T47D (cell line): ENCODE data around the gene TOMM40.
"Not testable (repeated sequence)": the region's sequence is repeated elsewhere in the genome, so short reads cannot be mapped to it uniquely, and the experiment has no call there.

ENCODE experiments used
- DNase-seq, 2 experiments: peaks; one replicate each; pipeline versions ENCODE4 v3.0.0 to v3.0.0-alpha.2; 2011 to 2012; ENCODE audit warnings: low read depth in 1 of 2, low spot score in 1 of 2
- JUND ChIP-seq: IDR thresholded peaks from 2 replicates; pipeline ENCODE4 v1.6.1; 2012; ENCODE audit warnings: low read depth
- in situ Hi-C: cut with HindIII; loops from 2 replicates; pipeline ENCODE4 v1.10.0; 2016; ENCODE audit warnings: low sequenced_read_pairs, low pct_unique_long_range_greater_than_20kb

TOMM40 gene

DNA sequence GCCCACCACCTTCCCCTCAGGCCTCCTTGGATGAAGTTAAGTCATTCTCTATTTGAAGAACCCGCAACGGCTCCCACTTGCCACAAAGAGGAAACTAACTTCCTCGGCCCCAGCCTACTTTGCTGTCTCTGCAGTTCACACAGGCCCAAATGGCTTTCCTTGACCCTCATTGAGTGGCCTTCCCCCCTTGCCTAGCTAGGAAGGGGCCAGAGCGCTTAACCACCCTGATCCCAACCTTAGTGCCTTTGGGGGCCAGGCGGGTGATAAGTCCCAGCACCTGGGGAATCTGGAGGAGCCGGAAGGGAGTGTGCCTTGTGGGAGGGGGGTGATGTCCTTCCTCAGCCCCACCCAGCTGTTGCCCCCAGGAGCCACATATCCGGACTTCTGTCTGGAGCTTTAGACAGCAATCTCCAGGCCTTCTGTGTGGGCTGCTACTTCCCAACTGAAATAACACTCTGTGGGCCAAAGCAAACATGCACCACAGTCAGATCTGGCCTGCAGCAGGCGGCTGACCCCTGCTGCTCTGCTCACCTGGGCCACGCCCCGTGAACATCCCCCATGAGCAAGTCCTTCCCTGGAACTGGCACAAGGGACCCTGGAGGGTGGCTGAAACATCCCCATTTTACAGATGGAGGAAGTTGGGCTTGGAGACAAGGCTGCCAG is 34.5 kb upstream of the TOMM40 start:
- no peak for TF ChIP-seq JUND
- DNase-seq, result no peak
- in situ Hi-C loops, result no loop called here

DNA sequence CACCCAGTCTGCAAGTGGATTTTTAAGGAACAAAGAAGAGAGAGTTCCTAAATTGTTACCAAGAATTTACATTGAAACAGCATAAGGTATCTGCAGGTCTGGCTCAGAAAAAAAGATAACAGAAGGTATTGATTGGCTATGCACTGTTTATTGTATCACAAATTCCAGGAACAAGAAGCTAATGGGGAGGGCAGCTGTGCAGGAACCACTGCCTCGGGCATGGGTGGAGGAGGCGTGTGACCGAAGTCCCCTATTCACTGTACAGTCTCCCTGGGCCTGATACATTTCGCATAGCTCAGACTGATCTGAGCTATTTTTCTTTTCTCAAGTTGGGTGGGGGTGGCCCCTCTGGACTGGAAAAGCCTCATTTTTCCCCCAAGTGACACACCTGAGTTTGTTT is 33.2 kb upstream of the TOMM40 start:
- DNase-seq, result no peak
- in situ Hi-C loops, result no loop called here
- no peak for TF ChIP-seq JUND

DNA sequence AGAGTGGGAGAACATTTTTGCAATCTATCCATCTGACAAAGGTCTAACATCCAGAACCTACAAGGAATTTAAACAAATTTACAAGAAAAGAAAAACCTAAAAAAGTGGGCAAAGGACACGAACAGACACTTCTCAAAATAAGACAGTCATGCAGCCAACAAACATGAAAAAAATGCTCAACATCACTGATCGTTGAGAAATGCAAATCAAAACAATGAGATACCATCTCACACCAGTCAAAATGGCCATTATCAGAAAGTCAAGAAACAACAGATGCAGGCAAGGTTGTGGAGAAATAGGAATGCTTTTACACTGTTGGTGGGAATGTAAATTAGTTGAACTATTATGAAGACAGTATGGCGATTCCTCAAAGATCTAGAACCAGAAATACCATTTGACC is 29.5 kb upstream of the TOMM40 start:
- DNase-seq, in situ Hi-C loops: not testable (repeated sequence)

DNA sequence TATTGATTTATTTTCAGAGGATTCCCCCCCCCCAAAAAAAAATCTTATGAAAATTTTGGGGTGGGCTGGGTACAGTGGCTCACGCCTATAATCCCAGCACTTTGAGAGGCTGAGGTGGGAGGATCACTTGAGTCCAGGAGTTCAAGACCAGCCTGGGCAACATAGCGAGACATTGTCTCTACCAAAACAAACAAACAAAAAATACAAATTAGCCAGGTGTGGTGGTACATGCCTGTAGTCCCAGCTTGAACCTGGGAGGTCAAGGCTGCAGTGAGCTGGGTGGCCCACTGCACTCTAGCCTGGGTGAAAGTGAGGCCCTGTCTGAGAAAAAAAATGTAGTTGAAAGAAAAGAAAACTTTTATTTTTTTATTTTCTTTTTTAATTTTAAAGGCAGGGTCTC is 27.1 kb upstream of the TOMM40 start:
- no peak for DNase-seq
- in situ Hi-C loops, result no loop called here
- no peak for TF ChIP-seq JUND

DNA sequence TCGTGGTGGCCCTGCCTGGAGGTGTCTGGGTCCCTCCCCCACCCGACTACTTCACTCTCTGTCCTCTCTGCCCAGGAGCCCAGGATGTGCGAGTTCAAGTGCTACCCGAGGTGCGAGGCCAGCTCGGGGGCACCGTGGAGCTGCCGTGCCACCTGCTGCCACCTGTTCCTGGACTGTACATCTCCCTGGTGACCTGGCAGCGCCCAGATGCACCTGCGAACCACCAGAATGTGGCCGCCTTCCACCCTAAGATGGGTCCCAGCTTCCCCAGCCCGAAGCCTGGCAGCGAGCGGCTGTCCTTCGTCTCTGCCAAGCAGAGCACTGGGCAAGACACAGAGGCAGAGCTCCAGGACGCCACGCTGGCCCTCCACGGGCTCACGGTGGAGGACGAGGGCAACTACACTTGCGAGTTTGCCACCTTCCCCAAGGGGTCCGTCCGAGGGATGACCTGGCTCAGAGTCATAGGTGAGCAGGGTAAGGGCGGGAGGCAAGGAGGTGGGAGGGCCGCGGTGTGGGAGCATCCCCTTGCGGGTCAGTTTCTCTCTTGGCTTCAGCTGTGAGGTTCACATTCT is 25.8 kb upstream of the TOMM40 start:
- no peak for DNase-seq
- in situ Hi-C loops, result no loop called here
- no peak for TF ChIP-seq JUND

DNA sequence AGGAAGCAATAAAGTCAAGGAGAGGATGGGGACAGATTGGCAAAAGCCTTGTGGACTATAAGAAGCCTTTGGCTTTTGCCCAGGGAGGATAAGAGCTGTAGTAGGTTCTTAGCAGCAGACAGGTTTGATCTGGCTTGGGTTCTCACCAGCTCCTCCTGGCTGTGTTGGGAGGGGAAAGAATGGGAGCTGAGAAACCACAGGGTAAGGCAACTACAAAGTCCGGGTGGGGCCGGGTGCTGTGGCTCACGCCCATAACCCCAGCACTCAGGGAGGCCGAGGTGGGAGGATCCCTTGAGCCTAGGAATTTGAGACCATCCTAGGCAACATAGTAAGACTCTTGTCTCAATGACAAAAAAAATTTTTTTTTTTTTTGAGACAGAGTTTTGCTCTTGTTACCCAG is 24.4 kb upstream of the TOMM40 start:
- DNase-seq, result no peak
- no peak for TF ChIP-seq JUND
- in situ Hi-C loops, result no loop called here

DNA sequence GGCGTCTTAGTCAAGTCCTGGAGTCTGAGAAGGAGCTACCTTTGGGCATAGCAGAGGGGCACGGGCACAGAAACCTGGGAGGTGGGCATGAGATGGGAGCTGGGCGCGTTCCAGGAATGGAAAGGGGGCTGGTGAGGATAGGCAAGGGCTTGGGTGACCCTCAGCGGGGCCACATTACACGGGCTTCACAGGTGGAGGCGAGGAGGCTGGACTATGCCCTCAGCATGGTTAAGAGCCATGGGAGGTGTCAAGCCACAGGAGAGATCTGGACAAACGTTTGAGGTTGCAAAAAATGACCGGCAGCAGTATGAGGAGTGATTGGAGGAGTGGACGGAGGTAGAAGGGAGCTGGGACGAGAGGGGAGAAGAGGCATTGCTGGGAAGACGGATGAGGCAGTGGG is 23.5 kb upstream of the TOMM40 start:
- no peak for TF ChIP-seq JUND
- in situ Hi-C loops, result no loop called here
- no peak for DNase-seq

DNA sequence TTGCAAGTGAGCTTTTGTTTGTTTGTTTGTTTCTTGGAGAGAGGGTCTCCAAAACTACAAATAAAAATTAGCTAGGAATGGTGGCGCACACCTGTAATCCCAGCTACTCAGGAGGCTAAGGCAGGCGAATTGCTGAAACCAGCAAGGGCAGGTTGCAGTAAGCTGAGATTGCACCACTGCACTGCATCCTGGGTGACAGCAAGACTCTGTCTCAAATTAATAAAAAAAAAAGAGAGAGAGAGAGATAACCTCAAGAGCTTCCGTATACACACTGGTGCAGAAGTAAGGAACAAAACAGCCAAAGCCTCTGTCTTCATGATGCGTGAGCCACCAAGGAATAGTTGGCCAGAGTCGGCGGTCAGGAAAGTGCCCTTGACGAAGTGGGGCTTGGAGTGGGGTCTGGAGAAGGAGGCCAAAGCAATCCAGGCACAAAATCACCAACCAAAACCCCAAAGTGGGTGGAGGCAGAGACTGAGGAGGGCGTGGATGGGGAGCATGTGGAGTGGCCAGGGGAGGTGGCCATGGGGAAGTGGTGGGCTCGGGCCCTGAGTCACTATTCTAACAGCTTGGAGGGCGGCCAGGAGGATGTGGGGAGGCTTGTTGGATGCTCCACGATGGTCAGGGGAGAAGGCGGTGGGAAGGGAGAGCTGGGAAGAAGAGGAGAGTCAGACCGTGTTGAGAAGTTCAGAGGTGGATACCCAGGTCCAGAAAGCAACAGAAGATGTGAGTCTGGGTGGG is 21.2 kb upstream of the TOMM40 start:
- TF ChIP-seq JUND, result no peak
- in situ Hi-C loops, result no loop called here
- DNase-seq, result no peak

DNA sequence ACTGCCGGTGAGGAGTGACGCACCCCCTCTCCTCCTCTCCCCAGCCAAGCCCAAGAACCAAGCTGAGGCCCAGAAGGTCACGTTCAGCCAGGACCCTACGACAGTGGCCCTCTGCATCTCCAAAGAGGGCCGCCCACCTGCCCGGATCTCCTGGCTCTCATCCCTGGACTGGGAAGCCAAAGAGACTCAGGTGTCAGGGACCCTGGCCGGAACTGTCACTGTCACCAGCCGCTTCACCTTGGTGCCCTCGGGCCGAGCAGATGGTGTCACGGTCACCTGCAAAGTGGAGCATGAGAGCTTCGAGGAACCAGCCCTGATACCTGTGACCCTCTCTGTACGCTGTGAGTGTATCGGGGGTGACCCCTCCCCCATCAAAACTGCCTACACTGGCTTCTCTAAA is 19.2 kb upstream of the TOMM40 start:
- in situ Hi-C loops, result no loop called here
- no peak for TF ChIP-seq JUND
- DNase-seq, result no peak

DNA sequence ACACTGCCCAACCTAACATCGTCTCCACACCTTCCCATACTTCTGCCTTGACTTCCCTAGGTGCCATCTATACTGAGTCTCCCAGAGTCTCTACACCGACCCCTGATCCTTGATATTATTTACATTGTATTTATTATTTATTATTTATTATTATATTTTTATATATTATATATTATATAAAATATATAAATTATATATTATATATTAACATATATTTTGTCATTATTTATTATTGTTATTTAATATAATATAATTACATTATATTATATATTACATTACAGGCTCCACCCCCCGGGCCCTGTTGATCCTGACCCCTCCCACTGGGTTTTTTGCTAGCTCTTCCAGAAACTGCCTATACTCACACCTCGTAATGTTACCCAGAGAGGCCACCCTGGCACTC is 18.4 kb upstream of the TOMM40 start:
- no peak for TF ChIP-seq JUND
- in situ Hi-C loops, result no loop called here
- DNase-seq, result no peak

DNA sequence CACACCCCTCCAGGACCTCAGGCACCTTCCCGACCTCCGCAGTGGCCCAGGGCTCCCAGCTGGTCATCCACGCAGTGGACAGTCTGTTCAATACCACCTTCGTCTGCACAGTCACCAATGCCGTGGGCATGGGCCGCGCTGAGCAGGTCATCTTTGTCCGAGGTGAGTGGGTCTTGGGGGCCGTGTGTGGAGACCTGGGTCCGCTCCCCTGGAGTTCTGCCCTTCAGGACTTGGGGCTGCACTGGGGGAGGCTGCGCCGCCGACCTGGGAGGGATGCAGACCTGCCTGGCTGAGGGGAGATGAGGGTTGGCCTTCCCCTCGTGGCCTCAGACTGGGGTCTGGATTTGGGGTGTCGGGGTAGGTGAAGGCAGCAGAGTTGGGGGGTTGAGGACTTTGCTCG is 16.7 kb upstream of the TOMM40 start:
- in situ Hi-C loops, result no loop called here
- TF ChIP-seq JUND, result no peak

DNA sequence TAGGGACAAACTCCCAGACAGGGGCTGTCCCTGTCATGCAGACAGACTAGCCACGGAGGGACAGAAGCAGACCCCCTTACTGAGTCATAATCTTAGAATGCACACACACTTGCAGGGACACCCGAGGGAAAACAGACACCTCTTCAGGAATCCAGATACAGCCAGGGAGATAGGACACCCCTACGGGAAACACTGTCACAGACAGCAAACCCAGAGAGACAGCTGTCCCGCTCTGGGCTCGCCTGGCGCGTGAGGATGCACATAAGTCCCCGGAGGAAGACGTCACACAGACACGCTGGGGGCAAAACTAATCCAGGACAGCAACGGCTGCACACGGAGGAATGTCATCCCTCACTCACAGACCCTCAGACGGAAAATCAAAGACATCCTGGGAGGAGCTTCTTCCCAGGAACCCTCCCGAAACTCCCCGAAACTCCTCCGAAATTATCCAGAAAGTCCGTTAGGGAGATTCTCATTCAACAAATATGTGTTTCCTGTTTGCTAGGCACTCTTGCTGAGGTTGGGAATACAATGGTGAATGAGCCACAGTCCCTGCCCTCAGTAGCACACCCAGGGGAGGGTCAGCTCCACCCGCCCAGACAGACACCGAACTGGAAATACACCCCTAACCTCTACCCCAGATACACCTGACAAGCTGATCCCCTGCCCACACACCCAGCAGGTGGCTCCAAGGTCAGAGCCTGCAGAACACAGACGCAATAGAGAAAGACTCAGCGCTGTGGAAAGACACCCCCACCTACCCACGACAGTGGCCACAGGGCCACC is 15.2 kb upstream of the TOMM40 start:
- DNase-seq, result no peak
- TF ChIP-seq JUND, result no peak
- in situ Hi-C loops, result no loop called here

More for the DNA sequence above, 16.7 kb upstream of the TOMM40 start:
- no peak for DNase-seq
